Measurements from ENCODE around the gene SLC44A1. TPM values are rescaled to one million over a fixed set of nuclear protein-coding genes. Genes with fewer than 3 reads are reported as not detected.

The SLC44A1 gene
- total and polyA plus RNA-seq, 10 of the 15 experiments (the other 5 are each of a cell fraction or from before 2014, with no cell fraction given): 2.4 to 21.2 (median 12.4) TPM

DNA sequence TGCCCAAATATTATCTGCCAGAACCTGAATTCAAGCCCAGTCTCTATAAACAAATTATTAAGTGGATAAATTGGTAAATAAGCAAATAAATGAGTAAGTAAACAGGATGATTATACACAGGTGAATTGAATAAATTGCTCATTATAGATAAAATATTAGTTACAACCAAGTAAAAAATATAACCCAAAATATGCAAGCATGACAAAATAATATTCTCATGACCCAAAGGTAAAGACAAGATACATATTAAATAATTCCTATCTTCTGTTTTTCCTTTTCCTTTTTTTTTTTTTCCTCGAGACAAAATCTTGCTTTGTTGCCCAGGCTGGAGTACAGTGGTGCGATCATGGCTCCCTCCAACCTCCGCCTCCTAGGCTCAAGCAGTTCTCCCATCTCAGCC is 182.2 kb downstream of the SLC44A1 start:
- FAIRE-seq: no peak

More for the DNA sequence above, 182.2 kb downstream of the SLC44A1 start:
- BruUV-seq (replicated peaks): no TSS peak
- no peaks in the 10 kb centered on the region for H3K4me1 ChIP-seq (ENCODE audit: control insufficient read depth, insufficient read depth, low read length)
- DNase-seq (ENCODE audit: low read depth, low spot score) (no peak), ATAC-seq (no peak)
- H3K4me2 ChIP-seq (ENCODE audit: control insufficient read depth, insufficient read depth): no peak overlapping the region
- TF ChIP-seq SMAD5 (IDR thresholded peaks at IDR 0.05; ENCODE audit: low read depth) (no peak), CBX3 (IDR thresholded peaks at IDR 0.05; ENCODE audit: borderline replicate concordance, low read depth) (no peak), SMC3 (IDR thresholded peaks at IDR 0.05; ENCODE audit: borderline replicate concordance, low read length) (no peak)
- TF ChIP-seq, protein P1, sequence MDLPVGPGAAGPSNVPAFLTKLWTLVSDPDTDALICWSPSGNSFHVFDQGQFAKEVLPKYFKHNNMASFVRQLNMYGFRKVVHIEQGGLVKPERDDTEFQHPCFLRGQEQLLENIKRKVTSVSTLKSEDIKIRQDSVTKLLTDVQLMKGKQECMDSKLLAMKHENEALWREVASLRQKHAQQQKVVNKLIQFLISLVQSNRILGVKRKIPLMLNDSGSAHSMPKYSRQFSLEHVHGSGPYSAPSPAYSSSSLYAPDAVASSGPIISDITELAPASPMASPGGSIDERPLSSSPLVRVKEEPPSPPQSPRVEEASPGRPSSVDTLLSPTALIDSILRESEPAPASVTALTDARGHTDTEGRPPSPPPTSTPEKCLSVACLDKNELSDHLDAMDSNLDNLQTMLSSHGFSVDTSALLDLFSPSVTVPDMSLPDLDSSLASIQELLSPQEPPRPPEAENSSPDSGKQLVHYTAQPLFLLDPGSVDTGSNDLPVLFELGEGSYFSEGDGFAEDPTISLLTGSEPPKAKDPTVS (IDR thresholded peaks at IDR 0.05; ENCODE audit: low read depth, low read length): no peak
- in situ Hi-C loops (cut with MboI) (no loop called here), intact Hi-C loops (cut with micrococcal nuclease; ENCODE audit: unreplicated experiment) (loop anchor here (2.0 kb wide), 1 partner anchor 292 kb away; no protein-coding TSS in a partner anchor)
- H3K27ac ChIP-seq (ENCODE audit: control insufficient read depth, insufficient read depth): no peak overlapping the region
- 95% methylated on average over 2 of the region's 3 CpGs for WGBS (ENCODE audit: insufficient coverage, insufficient replicate concordance, low lambda C conversion rate, missing lambda C conversion rate)
- no peak overlapping the region for H3K4me3 ChIP-seq
- no peaks in the 10 kb centered on the region for H3K9me3 ChIP-seq (replicated peaks; ENCODE audit: control insufficient read depth, insufficient read depth, low read length)
- H3K9ac ChIP-seq (ENCODE audit: control insufficient read depth, insufficient read depth, low read length): no peak overlapping the region
- H3K79me2 ChIP-seq (ENCODE audit: control insufficient read depth, insufficient read depth, low read length): no peaks in the 10 kb centered on the region
- ChIA-PET POLR2A (no interaction called here), RAD21 (ENCODE audit: unreplicated experiment) (interaction anchor here (0.5 kb wide), 1 partner anchor 240 kb away, joined by 7 read pairs; no protein-coding TSS in a partner anchor), CTCF (interaction anchor here (0.7 to 2.8 kb wide), 5 partner anchors 35 to 300 kb away, joined by 3 to 11 read pairs (median 3); no protein-coding TSS in a partner anchor), SMC1A (ENCODE audit: uncharacterized antibody, unreplicated experiment) (interaction anchor here (1.6 to 2.2 kb wide), 2 partner anchors 48 to 292 kb away, joined by 5 to 6 read pairs; no protein-coding TSS in a partner anchor)
- no peaks in the 10 kb centered on the region for H3K36me3 ChIP-seq (ENCODE audit: control insufficient read depth in 2 of 2, insufficient read depth in 2 of 2, low read length in 1 of 2)
- no peaks in the 10 kb centered on the region for H4K20me1 ChIP-seq (ENCODE audit: control insufficient read depth, insufficient read depth)
- no peaks in the 10 kb centered on the region for H3K27me3 ChIP-seq (replicated peaks in 1 of 2; ENCODE audit: control insufficient read depth in 2 of 2, insufficient read depth in 2 of 2, low read length in 1 of 2)
- no peak overlapping the region for H2AFZ ChIP-seq (ENCODE audit: control insufficient read depth, low read depth, low read length)

Measured in GM12878 (cell line).